NCI-H2227 (cell line): ENCODE data around the gene PSMA6.
"Not testable (repeated sequence)": the region's sequence is repeated elsewhere in the genome, so short reads cannot be mapped to it uniquely, and the experiment has no call there.

Experiments used
- DNase-seq: peaks from one replicate; lab custom pipeline; 2025; ENCODE audit not compliant: unreplicated experiment; lab: John Stamatoyannopoulos, UW

The PSMA6 gene

DNA sequence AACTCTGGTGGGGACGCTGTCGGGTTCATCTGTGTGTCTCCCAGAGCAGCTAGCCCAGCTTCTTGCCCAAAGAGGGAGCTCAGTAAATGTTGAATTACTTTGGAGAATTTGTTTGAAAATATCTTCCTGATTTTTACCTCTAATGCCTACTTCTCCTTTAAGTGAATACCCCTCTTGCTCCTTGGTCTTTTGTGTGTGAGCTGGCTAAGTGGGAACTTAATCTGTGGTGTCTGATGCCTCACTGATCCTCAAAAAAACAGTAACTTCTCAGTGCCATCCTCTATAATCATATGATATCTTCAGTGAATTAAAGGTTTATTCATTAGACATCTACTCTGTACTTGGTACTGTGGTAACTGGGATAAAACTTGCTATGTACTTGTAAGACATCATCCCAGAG, 7.7 kb upstream of the PSMA6 start:
- no peak for DNase-seq

DNA sequence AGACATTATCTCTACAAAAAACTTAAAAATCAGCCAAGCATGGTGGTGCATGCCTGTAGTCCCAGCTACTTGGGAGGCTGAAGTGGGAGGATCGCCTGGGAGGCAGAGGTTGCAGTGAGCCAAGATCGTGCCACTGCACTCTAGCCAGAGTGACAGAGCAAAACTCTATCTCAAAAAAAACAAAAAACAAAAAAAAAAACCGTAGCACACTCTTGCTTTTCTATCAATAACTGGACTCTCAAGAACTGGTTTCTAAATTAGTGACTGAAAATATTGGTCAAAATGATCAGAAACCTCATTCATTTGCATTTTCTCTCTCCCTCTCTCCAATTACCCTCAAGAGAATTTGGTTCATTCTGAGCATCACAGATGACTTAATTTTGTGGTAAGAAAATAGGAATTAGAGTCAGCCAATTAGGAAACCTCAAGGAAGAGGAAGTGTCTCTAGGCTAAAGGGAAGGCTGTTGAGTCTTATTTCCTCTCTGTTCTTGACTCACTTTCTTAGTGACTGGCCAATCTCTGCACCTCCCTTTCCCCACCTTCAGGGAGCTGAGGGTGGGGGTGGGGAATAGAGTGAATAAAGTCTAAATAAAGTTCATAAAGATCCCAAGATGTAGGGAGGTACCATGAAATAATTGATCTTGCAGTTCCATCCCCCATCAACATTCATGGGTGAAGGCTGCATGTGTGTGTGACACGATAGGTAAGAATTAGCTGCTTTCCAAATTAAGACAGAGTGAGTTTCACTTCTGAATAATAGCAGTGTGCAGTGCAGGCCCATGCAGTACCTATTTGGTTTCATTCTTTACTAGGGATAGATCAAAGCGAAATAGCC, 6.8 kb upstream of the PSMA6 start:
- DNase-seq, result no peak

DNA sequence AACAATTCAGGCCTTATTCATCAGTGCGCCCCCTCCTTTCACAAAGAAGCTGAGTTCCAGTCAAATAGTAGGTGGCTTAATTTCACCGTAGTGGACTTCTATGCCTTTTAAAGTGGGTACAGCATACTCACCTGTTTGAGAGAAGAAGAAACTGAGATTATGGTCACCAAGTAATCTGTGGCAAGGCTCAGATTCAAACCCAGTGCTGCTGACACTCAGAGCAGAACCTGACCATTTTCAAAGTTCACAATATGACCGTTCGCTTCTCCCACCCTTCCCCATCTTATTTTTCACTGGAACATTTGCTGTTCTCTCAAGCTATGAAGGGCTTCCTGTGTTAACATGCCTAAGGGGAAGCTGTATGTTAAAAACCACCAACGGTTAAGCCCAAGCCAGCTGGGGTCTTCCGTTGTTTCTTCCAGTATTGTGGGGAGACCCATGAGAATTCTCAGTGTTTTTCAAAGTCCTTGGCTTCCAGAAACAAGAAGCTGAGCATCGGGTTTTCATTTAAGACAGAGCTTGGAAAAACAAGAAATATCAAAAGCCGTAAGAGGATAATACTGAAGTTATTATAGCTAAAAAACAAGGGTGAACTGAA, 6.1 kb upstream of the PSMA6 start:
- no peak for DNase-seq

DNA sequence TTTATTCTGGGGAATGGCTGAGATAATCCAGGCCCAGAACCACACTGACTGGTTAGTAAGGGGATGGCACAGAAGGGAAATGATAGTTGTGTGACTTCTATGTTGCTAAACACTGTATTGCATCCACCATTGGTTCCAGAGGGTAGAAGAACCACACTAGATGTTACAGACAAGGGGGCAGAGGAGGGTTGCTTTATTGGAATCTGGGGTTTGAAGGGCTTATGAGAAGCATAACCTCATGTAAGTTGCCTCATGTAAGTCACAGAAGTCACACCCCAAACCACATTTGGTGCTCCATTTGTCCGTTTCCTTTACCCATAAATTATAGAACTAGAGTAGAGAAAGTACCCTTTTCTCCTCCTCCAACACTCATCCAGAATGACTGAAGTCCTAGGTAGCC, 5.5 kb upstream of the PSMA6 start:
- DNase-seq, result no peak

DNA sequence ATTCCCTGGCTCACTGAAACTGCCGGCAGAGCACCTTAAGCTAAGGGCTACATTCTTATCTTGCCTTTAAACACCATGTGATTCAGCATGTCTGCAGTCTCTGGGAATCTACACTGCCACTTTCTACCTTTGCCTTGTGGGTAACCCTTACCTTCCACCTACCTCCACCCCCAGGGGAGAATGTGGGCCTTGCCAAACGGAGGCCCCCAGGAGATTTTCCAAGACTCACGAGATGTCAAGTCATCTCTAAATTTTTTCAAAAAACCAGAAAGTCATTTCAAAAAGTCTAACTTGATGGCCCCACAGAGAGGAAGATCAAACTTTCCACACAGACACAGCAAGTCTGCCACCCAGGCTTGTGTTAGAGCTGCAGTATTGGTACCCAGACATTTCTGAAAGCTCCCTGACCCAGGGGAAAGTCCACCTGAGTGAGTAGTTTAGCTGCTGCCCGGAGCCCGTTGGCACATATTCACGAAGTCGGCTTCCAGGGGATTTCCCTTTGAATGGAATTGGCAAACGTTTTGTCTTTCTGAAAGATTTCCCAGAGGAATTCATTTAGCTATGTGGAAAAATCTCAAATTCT, 4.7 kb upstream of the PSMA6 start:
- DNase-seq, result no peak

DNA sequence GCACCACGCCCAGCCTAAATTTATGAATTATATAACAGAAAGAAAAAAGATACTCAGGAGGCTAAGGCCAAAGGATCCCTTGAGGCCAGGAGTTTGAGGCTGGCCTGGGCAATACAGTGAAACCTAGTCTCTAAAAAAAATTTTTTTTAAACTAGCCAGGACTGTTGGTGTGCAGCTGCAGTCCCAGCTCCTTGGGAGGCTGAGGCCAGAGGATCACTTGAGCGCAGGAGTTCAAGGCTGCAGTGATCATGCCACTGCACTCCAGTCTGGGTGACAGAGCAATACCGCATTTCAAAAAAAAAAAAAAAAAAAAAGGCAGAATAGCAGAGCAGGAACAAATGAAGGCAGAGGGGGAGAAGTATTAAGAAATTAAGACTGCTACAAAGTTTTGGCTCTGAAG, 2.6 kb upstream of the PSMA6 start:
- DNase-seq, result no peak

DNA sequence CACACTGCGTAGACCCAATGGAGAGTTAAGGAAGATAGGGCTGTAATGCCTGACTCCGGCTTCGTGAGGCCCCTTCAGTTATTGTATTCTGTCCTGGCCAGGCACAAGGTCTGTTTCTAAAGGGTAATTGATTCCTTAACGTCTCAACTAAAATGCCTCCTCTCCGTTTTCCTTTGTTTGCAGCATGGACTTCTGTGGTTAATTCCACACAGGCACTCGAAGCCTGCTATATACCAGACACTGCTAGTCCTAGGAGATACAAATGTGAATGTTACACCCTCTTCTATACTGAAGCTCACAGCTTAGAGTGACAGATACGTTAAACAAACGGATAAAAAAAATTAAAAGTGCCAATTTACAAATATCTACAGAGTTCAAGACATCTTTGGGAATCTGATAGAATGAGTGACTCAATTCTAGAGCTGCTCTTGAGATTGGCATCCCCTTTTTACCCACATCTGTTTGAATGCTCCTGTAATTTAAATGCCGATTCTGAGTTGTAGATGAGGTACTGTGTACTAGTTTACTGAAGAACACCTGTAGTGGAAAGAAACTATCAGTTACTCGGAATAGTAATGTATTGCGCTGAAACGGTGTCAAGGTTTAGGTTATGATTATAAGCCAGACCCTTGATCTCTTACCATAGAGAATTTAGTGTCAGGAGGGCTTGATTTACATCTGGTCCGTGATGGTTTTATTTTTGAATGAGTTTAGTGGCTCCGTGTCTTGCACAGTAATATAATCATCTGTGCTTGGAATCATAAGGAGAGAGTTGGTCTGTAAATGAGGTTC, 784 bp downstream of the PSMA6 start:
- DNase-seq, result no peak

DNA sequence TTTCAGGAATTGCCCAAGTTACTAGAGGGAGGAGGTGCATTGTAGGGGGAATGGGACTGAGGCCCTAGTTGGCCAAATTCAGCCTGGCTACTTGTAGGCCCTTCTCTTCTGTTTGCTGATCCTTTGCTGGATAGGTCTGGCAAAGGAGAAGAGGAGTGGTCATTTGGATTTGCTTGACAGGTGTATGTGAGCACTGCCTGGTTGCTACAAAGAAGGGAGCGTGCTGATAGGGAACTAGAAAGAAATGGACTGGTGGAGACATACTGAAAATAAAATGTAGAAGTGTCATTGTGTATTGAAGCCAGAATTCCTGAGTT, 3.6 kb downstream of the PSMA6 start:
- no peak for DNase-seq

- DNase-seq, result no peak
Observed at GRCh38 chr14:35296545-35296944, 4.4 kb downstream of the PSMA6 start.

DNA sequence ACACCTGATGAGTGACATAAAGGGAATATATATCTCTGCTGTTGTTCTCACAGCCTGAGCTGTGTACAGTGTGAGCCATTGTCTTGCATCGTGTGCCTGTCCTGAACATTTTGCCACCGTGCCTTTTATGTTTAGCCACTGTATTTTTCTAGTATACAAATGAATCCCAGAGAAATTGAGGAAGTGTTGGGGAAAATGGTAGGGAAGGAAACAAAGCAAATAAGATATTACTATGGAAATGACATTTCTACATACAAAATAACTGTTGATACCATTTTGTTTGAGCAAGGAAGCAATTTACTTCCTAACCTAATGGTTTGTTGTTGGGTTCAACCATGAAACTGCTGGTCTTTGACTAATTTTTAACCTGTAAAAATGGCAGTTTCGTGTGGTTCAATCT, 5.5 kb downstream of the PSMA6 start:
- no peak for DNase-seq

- no peak for DNase-seq
Observed at GRCh38 chr14:35298351-35298750, 6.2 kb downstream of the PSMA6 start.

DNA sequence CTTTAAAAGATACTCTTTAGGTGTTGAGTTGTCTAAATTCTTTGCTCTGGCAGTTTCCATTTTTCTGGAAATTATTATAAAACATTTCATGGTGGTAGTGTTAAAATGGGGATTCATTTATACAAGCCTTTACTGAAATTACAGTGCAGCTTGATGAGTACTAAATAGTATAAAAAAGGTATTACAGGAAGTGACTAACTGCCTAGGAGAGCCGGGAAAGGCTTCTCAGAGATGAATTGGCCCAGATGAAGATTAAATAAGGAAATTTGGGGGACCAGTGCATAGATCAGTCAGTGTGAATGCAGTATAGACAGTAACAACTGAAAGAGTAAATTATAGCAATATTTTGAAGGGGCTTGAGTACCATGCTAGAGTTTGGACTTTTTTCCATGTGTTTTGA, 7.5 kb downstream of the PSMA6 start:
- DNase-seq, result no peak

GRCh38 chr14:35300228-35300627, 8.0 kb downstream of the PSMA6 start:
- no peak for DNase-seq

GRCh38 chr14:35301334-35301733, 9.2 kb downstream of the PSMA6 start:
- DNase-seq, result not testable (repeated sequence)

DNA sequence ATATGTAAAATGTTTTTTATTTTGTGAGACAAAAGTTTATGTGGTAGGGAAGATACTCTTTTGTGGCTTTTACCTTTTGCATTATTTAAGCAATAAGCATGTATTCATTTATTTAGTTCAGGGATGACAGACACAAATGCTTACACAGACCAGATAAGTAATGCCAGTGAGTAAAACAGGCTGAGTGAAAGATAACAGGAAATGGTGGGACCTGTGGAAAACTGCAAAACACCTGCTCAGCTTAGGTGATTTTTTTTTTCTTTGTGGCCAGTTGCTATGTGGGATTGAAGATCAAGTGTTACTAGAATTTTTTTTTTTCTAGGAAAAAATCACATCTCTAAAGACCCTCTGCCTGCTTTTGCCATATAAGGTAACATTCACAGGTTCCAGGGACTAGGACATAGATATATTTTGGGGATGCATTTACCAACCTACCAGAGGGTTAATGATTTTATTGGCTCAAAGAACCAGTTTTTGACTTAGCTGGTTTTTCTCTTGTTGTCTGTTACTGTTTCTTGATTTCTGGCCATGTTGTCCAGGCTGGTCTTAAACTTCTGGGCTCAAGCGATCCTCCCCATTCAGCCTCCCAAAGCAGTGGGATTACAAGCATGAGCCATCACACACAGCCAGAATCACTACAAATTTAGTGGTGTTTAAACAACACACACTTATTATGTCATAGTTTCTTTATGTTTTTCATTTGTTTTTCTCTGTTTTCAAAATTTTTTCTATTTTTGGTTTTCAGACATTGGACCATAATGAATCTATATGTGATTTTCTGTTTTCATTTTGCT, 9.8 kb downstream of the PSMA6 start:
- DNase-seq, result no peak

DNA sequence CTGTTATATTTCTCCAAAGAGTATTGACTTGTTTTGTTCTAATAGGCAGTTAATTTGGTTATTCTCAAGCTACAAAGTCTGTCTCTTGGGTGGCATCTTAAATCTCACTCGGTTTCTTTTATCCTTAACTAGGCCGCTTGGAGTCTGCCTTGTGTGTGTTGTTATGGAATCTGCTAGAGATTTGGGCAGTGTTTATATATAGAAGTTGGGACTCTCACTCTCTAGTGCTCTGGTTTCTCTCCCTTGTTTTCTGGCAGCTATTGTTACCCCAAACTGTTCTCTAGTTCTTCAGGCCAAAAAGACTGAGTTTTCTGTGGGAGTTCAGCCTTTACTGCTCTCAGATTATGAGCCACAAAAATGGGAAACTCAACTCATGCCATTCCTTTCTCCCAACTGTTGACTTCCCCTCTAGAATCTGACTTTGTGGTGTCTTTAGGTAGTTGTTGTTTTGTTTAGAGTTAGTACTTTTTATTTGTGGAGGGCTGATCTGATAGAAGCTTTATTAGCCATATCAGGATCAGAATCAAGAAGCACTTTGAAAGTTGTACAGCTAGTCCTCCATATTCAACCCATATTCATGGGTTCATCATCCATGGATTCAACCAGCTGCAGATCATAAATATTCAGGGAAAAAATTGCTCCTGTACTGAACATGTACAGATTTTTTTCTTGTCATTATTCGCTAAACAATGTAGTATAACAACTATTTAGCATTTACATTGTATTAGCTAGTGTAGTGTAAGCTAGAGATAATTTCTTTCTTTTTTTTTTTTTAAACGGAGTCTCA, 11.2 kb downstream of the PSMA6 start:
- no peak for DNase-seq

GRCh38 chr14:35304812-35305462, 12.8 kb downstream of the PSMA6 start:
- no peak for DNase-seq

DNA sequence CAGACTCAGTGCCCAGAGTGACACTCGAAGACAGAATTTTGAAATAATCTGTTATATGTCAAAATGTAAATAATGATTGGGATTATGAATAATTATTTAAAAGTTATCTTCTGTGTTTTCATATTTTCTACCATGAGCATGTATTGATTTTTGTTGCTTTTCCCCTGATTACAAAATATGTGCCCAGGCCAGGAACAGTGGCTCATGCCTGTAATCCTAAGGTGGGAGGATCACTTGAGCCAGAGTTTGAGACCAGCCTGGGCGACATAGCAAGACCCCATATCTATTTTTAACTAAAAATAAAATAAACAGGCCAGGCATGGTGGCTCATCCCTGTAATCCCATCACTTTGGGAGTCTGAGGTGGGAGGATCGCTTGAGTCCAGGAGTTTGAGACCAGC, 13.5 kb downstream of the PSMA6 start:
- no peak for DNase-seq

DNA sequence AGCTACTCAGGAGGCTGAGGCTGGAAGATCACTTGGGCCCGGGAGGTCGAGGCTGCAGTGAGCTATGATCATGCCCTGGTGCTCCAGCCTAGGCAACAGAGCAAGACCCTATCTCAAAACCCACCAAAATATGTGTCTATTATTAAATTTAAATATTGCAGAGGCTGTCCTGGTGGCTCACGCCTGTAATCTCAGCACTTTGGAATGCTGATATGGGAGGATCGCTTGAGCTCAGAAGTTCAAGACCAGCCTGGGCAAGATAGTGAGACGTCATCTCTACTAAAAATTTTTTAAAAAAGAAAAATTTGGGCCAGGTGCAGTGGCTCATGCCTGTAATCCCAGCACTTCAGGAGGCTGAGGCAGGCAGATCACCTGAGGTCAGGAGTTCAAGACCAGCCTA, 13.9 kb downstream of the PSMA6 start:
- DNase-seq, result no peak

- no peak for DNase-seq
Observed at GRCh38 chr14:35317820-35318219, 25.6 kb downstream of the PSMA6 start.
